ENCODE data around the gene MSL3B.

- TF ChIP-seq CTCF (IDR thresholded peaks at IDR 0.05) (no peak), POLR2A (IDR thresholded peaks at IDR 0.05) (no peak)
These were observed 38.7 kb downstream of the MSL3B start for GRCh38 chr2:233829193-233830110.
